Measurements from ENCODE around the gene ALOX15.

- TF ChIP-seq CTCF (conservative IDR thresholded peaks at IDR 0.05; ENCODE audit: low read length) (no peak), EZH2phosphoT487 (IDR thresholded peaks at IDR 0.05; ENCODE audit: borderline replicate concordance, low read depth, low read length) (no peak)
Measured at GRCh38 chr17:4584101-4584916, 57.2 kb downstream of the ALOX15 start, which contains the start of gene SMTNL2.

Data from OCI-LY7 (cell line).